ENCODE results near the gene LRRC14B.
"Not testable (repeated sequence)": the region's sequence is repeated elsewhere in the genome, so short reads cannot be mapped to it uniquely, and the experiment has no call there.

The LRRC14B gene

DNA sequence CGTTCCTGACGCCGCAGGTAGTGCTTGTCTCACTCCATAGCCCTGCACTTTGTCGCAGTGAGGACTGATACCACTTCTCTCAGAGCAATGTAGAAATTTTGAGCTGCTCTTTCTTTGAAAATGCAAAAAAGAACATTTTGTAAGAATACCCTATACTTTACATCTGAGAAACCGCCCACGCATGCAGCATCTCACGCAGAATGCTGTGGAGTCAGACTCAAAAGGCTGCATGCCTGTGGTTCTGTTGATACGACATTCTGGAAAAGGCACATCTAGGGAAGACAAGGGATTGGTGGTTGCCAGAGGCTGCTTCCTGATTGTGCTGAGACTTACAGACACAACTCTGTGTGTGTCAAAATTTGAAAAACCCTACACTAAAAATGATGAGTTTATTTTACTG, 46.6 kb downstream of the LRRC14B start:
- DNase-seq (ENCODE audit: low read depth in 2 of 2): not testable (repeated sequence)

DNA sequence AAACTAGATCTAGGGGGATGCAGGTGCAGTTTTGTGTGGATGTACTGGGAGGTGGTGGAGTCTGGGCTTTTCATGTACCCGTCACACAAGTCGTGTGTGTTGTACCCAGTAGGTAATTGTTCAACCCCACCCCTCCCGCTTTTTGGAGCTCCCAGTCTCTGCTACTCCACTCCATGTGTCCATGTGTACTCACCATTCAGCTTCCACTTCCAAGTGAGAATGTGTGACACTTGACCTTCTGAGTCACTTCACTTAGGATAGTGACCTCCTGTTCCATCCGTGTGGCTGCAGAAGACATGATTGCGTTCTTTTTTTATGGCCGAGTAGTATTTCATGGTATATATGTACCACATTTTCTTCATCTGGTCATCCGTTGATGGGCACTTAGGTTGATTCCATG, 49.3 kb downstream of the LRRC14B start:
- DNase-seq (ENCODE audit: low read depth in 2 of 2): not testable (repeated sequence)

DNA sequence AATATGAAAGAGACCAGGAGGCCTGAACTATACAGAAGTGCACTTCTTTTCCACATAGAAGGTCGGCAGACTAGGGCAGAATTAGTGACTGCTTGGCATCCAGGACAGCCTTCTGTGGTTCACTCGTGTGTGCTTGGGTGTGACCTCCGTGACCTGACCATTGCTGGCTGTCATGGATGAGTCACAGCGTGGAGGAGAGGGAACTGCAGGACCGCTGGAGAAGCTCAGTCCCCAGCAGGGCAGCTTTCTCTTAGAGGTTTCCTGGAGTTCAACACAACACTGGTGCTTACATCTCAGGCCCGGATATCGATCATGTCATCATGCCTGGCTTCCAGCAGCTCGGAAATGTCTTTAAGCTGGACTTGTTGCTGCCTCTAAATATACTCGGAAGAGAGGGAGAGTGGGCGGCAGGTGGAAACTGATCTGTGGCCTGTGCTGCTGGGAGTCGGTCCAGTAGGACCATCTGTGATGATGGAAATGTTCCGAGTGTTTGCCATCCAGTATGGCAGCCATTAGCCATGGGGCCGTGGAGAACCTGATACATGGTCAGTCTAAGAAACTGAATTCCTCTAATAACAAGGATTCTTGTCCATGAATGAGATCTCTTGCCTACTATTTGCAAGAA, 49.9 kb downstream of the LRRC14B start:
- DNase-seq (ENCODE audit: low read depth in 2 of 2): not testable (repeated sequence)

DNA sequence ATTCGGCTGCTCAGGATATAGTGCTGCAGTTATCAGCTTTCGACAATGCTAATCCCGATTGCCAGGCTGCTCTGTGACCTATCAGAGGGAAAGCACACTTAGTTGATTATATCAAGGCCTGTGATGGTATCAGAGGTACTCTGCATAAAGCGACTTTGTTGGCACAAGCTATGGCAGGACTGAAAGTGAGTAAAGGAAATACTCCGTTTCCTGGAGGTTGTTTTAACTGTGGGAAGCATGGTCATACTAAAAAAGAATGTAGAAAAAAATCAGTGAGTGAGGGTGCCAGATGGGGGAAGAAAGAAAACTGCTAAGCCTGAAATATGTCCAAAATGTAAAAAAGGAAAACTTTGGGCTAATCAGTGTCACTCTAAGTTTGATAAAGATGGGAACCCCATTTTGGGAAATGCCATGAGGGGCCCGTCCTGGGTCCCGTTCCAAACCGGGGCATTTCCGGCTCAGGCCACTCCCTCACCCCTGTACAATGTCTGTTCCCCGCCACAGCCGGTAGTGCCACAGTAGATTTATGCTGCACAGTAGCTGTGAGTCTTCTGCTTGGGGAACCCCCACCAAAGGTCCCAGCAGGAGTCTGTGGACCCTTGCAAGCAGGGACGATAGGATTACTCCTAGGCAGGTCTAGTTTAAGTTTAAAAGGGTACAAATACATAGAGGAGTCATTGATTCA, 52.5 kb downstream of the LRRC14B start:
- not testable (repeated sequence) for DNase-seq (ENCODE audit: low read depth in 2 of 2)

GRCh38 chr5:245717-246116, 54.4 kb downstream of the LRRC14B start:
- not testable (repeated sequence) for DNase-seq (ENCODE audit: low read depth in 2 of 2)

All from stimulated activated CD8-positive, alpha-beta memory T cell treated with anti-CD3 and anti-CD28 coated beads, Interleukin-2, amount 100 ng/mL, for 48 hours (primary cell).